GM19395 (cell line): Measurements from ENCODE around the gene LMTK3.

ENCODE experiments used
- ATAC-seq: cut with Tn5 transposase; IDR thresholded peaks from one replicate; pipeline ENCODE4 v1.9.1; 2021; ENCODE audit warnings: mild to moderate bottlenecking, moderate library complexity; ENCODE audit not compliant: unreplicated experiment

The LMTK3 gene, protein sequence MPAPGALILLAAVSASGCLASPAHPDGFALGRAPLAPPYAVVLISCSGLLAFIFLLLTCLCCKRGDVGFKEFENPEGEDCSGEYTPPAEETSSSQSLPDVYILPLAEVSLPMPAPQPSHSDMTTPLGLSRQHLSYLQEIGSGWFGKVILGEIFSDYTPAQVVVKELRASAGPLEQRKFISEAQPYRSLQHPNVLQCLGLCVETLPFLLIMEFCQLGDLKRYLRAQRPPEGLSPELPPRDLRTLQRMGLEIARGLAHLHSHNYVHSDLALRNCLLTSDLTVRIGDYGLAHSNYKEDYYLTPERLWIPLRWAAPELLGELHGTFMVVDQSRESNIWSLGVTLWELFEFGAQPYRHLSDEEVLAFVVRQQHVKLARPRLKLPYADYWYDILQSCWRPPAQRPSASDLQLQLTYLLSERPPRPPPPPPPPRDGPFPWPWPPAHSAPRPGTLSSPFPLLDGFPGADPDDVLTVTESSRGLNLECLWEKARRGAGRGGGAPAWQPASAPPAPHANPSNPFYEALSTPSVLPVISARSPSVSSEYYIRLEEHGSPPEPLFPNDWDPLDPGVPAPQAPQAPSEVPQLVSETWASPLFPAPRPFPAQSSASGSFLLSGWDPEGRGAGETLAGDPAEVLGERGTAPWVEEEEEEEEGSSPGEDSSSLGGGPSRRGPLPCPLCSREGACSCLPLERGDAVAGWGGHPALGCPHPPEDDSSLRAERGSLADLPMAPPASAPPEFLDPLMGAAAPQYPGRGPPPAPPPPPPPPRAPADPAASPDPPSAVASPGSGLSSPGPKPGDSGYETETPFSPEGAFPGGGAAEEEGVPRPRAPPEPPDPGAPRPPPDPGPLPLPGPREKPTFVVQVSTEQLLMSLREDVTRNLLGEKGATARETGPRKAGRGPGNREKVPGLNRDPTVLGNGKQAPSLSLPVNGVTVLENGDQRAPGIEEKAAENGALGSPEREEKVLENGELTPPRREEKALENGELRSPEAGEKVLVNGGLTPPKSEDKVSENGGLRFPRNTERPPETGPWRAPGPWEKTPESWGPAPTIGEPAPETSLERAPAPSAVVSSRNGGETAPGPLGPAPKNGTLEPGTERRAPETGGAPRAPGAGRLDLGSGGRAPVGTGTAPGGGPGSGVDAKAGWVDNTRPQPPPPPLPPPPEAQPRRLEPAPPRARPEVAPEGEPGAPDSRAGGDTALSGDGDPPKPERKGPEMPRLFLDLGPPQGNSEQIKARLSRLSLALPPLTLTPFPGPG (N-terminal part only)

GRCh38 chr19:48511800-48512503 lies at the start of gene LMTK3:
Gene LMTK3 (minus strand): TSS chr19:48511835. CDS start chr19:48511576, 259 bp downstream.
- no peak for ATAC-seq

DNA sequence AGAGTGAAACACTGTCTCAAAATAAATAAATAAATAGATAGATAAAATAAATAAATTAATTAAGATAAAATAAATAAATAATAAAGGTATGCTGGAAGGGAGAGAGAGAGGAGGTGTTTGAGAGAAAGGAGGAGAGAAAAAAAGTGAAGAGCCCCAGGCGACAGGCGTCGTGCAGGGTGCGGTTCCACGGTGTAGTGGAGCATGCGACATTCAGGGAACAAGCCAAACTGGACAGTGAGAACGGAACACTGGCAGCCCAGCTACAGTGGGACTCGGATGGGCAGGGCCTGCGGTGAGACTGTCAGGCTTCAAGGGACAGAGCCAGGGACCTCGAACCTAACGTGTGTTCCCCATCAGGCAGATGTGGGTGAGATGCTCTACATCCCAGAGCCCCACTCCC lies 49.8 kb upstream of the LMTK3 start:
- no peak for ATAC-seq

- no peak for ATAC-seq
Measured at GRCh38 chr19:48560095-48560530, 48.5 kb upstream of the LMTK3 start.

DNA sequence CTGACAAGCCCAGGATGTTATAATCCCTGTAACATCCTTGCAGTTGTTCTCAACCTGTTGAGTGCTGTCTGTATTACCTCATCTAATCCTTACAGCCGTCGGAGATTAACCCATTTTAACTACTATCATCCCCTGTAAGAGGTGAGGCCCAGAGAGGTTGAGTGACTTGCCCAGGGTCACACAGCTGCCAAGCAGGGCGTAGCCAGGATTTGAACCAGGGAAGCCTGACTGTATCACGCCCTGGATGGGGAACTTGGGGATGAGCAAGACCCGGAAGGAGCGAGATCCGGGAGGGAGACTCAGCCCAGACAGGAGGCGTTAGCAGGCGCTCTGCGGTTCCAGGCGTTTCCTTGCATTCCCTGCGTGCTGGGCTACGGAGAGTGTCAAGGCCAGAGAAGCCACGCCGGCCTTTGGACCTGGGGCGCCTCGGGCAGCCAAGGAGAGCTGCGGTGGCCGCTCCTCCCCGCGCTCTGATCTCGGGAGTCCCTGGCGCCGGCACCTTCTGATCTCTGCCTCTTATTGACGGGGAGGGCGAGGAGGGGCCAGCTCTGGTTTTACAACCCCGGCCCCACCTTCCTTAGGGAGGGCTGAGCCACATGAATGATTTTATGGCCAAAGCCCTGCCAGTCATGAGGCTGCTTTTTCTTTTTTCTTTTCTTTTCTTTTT lies 46.5 kb upstream of the LMTK3 start:
- no peak for ATAC-seq

DNA sequence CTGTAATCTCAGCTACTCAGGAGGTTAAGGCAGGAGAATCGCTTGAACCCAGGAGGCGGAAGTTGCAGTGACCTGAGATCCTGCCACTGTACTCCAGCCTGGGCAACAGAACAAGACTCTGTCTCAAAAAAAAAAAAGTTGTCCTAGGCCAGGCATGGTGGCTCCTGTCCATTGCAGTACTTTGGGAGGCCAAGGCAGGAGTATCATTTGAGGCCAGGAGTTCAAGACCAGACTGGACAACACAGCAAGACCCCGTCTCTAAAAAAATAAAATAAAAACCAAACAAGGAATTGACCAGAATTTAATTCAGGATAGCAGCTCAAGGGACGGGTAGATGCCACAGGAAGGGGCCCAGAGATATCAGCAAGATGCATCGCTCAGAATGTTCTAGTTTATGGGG lies 45.2 kb upstream of the LMTK3 start:
- ATAC-seq = no peak

- ATAC-seq = no peak
Measured at GRCh38 chr19:48556163-48556562, 44.5 kb upstream of the LMTK3 start.

- ATAC-seq = no peak
Measured at GRCh38 chr19:48554385-48555091, 42.9 kb upstream of the LMTK3 start.

- no peak for ATAC-seq
Measured at GRCh38 chr19:48553676-48554384, 42.2 kb upstream of the LMTK3 start.

DNA sequence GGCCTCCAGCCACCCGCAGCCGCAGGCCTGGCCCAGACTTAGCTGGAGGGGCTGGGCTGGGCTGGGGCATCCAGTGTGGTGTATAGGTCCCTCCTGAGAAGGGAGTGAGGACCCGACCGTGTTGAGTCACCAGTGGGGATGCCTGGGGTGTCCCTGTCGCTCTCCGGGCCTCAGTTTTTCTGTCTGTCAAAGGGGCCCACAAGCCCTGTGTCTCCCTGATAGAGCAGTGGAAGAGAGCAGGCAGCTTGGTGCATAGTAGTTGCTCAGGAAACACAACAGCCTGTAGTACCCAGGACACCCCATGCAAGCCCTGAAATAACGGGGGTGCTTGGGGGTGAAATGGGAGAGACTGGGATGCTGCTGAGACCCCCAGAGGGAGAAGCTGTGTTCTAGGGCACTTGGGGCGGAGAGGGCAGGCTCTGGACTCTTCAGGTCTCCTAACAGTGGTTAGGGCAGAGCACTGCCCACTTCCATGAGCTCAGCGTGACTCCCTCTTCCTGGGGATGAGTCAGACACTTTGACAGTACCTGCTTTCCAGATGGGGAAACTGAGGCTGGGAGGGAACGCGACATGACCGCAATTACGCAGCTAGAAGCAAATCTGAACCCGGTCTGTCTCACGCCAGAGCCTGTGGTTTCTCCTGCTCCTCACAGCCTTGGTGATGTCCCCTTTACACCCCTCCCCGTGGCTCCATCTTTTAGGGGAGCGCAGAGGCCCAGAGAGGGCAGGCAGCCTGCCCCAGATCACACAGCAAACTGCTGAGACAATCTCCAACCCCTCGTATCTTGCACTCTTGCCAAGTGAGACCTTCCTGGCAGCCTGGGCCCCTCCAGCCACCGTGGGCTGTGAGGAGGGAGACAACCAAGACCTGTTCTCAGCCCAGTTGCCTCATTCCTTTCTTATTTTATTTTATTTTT lies 41.0 kb upstream of the LMTK3 start:
- ATAC-seq = no peak

DNA sequence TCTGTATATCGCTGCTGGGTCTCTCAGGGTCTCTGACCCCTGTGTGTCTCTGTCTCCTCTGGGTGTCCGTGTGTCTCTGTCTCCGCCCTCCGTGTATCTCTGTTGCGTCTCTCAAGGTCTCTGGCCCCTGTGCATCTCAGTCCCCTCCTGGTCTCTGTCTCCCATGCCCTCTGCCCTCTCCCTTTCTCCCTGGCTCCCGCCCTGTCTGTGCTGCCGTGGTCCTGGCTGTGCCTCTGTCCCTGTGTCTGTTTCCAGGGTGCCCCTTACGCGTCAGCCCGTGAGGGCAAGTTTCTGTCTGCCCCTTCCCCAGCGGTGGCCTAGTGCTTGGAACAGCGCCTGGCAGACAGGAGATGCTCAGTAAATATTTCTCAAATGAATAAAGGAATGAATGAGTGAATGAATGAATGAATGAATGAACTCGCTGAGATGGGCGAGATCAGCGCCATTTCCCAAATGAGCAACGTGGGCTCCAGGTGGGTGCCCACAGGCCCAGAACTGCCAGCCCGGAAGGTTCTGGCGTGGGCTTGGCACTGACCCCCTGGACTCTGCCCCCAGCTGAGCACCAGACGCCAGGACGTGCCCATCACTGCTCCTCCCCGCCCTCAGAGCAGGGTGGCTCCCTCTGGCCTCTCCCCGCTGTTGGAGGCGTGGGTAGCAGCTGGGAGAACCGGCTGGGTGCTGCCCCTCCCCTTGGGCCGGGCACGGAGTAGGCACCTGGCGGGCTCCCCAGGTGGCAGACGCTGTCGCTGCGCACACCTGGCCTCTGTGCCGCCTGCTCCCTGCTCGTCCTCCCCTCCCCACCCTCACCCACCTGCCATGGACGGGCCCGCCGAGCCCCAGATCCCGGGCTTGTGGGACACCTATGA lies 40.0 kb upstream of the LMTK3 start, which contains the start of gene SULT2B1:
SULT2B1 (plus strand) TSS at position 736 of the 866 bp plus-strand sequence; CDS start at position 817, 81 bp downstream.
- ATAC-seq = no peak

- no peak for ATAC-seq
Measured at GRCh38 chr19:48549380-48549779, 37.7 kb upstream of the LMTK3 start.

GRCh38 chr19:48548253-48548911 lies 36.7 kb upstream of the LMTK3 start:
- no peak for ATAC-seq

- ATAC-seq = no peak
Measured at GRCh38 chr19:48547722-48548121, 36.1 kb upstream of the LMTK3 start.

GRCh38 chr19:48544856-48545750 lies 33.5 kb upstream of the LMTK3 start:
- ATAC-seq = no peak

DNA sequence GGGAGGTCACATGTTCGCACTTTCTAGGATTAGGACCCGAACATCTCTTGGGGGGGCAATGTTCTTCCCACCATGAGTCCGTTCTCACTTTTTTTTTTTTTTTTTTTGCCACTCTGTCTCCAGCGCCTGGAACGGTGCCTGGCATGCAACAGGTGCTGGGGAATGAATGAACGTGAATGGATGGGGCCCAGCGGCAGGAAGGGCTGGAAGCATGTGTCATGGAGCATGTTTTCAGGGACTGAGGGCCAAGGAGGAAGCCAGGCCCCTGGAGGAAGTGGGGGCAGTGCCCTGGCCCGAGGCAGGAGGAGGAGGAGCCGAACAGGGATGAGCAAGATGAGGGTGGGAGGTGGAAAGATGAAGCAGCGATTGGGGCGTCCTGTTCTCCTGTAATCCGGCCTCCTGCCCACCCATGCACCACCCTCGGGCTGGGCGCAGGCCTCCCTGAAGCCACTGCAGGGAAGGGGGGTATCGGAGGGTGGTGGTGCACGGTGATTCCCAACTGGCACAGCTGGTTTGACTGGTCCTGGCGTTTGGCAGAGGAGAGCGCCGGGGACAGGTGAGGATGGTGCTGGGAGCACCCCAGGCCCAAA lies 31.6 kb upstream of the LMTK3 start:
- ATAC-seq = no peak
